Measurements from ENCODE around the gene POLR1E.

DNA sequence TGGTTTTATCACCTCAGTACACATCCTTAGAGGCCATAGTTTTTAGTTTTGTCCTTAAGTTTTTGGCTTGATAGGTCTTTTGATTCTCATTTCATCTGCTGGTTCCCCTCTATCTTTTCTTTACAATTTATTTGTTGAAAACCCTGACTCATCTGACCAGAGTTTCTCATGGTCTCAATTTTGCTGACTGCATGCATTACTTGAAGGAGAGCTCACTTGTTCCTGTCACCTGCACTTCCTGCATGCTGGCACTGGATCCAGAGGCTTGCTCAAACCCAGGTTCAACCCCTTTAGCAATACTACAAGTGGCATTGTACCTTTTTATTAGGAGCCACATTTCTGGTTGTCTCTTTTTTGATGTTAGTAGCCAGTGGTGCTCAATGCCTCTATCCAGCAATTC, 63.8 kb downstream of the POLR1E start:
- TF ChIP-seq, protein P1, sequence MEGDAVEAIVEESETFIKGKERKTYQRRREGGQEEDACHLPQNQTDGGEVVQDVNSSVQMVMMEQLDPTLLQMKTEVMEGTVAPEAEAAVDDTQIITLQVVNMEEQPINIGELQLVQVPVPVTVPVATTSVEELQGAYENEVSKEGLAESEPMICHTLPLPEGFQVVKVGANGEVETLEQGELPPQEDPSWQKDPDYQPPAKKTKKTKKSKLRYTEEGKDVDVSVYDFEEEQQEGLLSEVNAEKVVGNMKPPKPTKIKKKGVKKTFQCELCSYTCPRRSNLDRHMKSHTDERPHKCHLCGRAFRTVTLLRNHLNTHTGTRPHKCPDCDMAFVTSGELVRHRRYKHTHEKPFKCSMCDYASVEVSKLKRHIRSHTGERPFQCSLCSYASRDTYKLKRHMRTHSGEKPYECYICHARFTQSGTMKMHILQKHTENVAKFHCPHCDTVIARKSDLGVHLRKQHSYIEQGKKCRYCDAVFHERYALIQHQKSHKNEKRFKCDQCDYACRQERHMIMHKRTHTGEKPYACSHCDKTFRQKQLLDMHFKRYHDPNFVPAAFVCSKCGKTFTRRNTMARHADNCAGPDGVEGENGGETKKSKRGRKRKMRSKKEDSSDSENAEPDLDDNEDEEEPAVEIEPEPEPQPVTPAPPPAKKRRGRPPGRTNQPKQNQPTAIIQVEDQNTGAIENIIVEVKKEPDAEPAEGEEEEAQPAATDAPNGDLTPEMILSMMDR (conservative IDR thresholded peaks at IDR 0.05) = no peak
- TF ChIP-seq EZH2 (IDR thresholded peaks at IDR 0.05; ENCODE audit: low read depth) = no peak
